GM23338 (cell line): ENCODE data around the gene SARM1. TPM values are rescaled to one million over a fixed set of nuclear protein-coding genes. Genes with fewer than 3 reads are reported as not detected.

Source experiments
- microRNA-seq: library from miRNA; unstranded; fragments of <30 nt; microRNA quantifications from one replicate; pipeline ENCODE4, GENCODE V29; 2017
- polyA plus RNA-seq: library from polyadenylated mRNA; unstranded; fragments of >200 nt; fragmentation: Nextera tagmentation; extraction: Ambion mirVana; gene quantifications from 2 replicates; pipeline ENCODE4 v1.2.1, GENCODE V29; 2016
- total RNA-seq: library from RNA; depleted of rRNA; stranded (reverse); fragments of >200 nt; shearing (Covaris generic); gene quantifications from 2 replicates; pipeline ENCODE4 v1.2.3, GENCODE V29; 2014; rRNA removed

Gene SARM1
- total and polyA plus RNA-seq, 2 experiments from 2014 or later: 0.89 to 15.3 TPM

Small RNAs within 50 kb of the gene (microRNA-seq; reads per million reads assigned to microRNA genes)
- gene MIR4723: 0.66 reads per million

Other genes starting within 250 kb of the SARM1 start
- gene TMEM97, start 52.5 kb upstream of the SARM1 start, total RNA-seq: 101 and 106 TPM in 2 replicates
- 216 and 225 TPM in 2 replicates for gene TMEM97, start 52.5 kb upstream of the SARM1 start, polyA plus RNA-seq
- 6.8 and 13.2 TPM in 2 replicates for gene IFT20, start 36.2 kb upstream of the SARM1 start, total RNA-seq
- gene IFT20, start 36.2 kb upstream of the SARM1 start, polyA plus RNA-seq: 31.4 and 32.3 TPM in 2 replicates
- gene TNFAIP1, start 35.9 kb upstream of the SARM1 start, total RNA-seq: 8.9 and 13.1 TPM in 2 replicates
- gene TNFAIP1, start 35.9 kb upstream of the SARM1 start, polyA plus RNA-seq: 6.3 and 6.4 TPM in 2 replicates
- 70.6 and 77.1 TPM in 2 replicates for gene POLDIP2, start 14.2 kb upstream of the SARM1 start, total RNA-seq
- gene POLDIP2, start 14.2 kb upstream of the SARM1 start, polyA plus RNA-seq: 40.7 and 45.7 TPM in 2 replicates
- not detected in 2 replicates for gene SEBOX, start 6.5 kb upstream of the SARM1 start, total RNA-seq
- not detected in 2 replicates for gene SEBOX, start 6.5 kb upstream of the SARM1 start, polyA plus RNA-seq
- 0.35 TPM in 1 of 2 replicates, not detected in the other for gene VTN, start 1.4 kb upstream of the SARM1 start, total RNA-seq
- 0.16 and 0.17 TPM in 2 replicates for gene VTN, start 1.4 kb upstream of the SARM1 start, polyA plus RNA-seq
- gene SLC46A1, start 34.5 kb downstream of the SARM1 start, total RNA-seq: 12.5 and 12.7 TPM in 2 replicates
- gene SLC46A1, start 34.5 kb downstream of the SARM1 start, polyA plus RNA-seq: 3.3 TPM in 2 replicates
- not detected in 2 replicates for gene SLC13A2, start 102.0 kb downstream of the SARM1 start, total RNA-seq
- not detected in 2 replicates for gene SLC13A2, start 102.0 kb downstream of the SARM1 start, polyA plus RNA-seq
- gene FOXN1, start 134.7 kb downstream of the SARM1 start, total RNA-seq: not detected in 2 replicates
- not detected in 2 replicates for gene FOXN1, start 134.7 kb downstream of the SARM1 start, polyA plus RNA-seq
- gene UNC119, start 180.9 kb downstream of the SARM1 start, total RNA-seq: 78.4 and 93.5 TPM in 2 replicates
- 36.9 and 39.0 TPM in 2 replicates for gene UNC119, start 180.9 kb downstream of the SARM1 start, polyA plus RNA-seq
- gene PIGS, start 199.8 kb downstream of the SARM1 start, total RNA-seq: 52.1 and 53.2 TPM in 2 replicates
- gene PIGS, start 199.8 kb downstream of the SARM1 start, polyA plus RNA-seq: 15.5 and 16.4 TPM in 2 replicates
- gene ALDOC, start 205.2 kb downstream of the SARM1 start, total RNA-seq: 157 and 183 TPM in 2 replicates
- gene ALDOC, start 205.2 kb downstream of the SARM1 start, polyA plus RNA-seq: 33.3 and 33.5 TPM in 2 replicates
- gene SPAG5, start 227.3 kb downstream of the SARM1 start, total RNA-seq: 87.3 and 99.6 TPM in 2 replicates
- 99.3 and 104 TPM in 2 replicates for gene SPAG5, start 227.3 kb downstream of the SARM1 start, polyA plus RNA-seq
- gene RSKR, start 242.5 kb downstream of the SARM1 start, total RNA-seq: 38.8 and 41.4 TPM in 2 replicates
- gene RSKR, start 242.5 kb downstream of the SARM1 start, polyA plus RNA-seq: 4.7 and 7.5 TPM in 2 replicates